ENCODE measurements around the gene SPATS1.

SPATS1 gene

DNA sequence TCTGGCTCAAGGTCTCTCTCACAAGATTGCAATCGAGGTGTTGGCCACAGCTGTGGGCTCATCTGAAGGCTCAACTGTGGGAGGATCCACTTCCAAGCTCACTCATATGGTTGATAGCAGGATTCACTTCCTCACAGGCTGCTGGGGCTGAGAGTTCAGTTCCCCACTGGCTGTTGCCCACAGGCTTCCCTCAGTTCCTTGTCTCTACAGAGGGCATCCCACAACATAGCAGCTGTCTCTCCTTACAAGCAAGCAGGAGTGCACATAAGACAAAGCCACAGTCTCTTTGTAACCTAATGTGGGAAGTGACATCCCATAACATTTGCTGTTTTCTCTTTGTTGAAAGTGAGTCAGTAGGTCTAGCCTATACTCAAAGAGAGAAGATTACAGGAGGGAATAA, 14.0 kb downstream of the SPATS1 start:
- no peak overlapping the region for H3K4me3 ChIP-seq (ENCODE audit: low read depth, low read length)
- TF ChIP-seq, protein P1, sequence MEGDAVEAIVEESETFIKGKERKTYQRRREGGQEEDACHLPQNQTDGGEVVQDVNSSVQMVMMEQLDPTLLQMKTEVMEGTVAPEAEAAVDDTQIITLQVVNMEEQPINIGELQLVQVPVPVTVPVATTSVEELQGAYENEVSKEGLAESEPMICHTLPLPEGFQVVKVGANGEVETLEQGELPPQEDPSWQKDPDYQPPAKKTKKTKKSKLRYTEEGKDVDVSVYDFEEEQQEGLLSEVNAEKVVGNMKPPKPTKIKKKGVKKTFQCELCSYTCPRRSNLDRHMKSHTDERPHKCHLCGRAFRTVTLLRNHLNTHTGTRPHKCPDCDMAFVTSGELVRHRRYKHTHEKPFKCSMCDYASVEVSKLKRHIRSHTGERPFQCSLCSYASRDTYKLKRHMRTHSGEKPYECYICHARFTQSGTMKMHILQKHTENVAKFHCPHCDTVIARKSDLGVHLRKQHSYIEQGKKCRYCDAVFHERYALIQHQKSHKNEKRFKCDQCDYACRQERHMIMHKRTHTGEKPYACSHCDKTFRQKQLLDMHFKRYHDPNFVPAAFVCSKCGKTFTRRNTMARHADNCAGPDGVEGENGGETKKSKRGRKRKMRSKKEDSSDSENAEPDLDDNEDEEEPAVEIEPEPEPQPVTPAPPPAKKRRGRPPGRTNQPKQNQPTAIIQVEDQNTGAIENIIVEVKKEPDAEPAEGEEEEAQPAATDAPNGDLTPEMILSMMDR (IDR thresholded peaks at IDR 0.05; ENCODE audit: control insufficient read depth, extremely low read depth, insufficient read depth) = no peak
- no peak for DNase-seq (ENCODE audit: low read depth)

- TF ChIP-seq, protein P1 (IDR thresholded peaks at IDR 0.05; ENCODE audit: control insufficient read depth, extremely low read depth, insufficient read depth) = no peak
- no peak for DNase-seq (ENCODE audit: low read depth)
- no peak overlapping the region for H3K4me3 ChIP-seq (ENCODE audit: low read depth, low read length)
Observed at GRCh38 chr6:44359973-44360372, 17.5 kb downstream of the SPATS1 start.

DNA sequence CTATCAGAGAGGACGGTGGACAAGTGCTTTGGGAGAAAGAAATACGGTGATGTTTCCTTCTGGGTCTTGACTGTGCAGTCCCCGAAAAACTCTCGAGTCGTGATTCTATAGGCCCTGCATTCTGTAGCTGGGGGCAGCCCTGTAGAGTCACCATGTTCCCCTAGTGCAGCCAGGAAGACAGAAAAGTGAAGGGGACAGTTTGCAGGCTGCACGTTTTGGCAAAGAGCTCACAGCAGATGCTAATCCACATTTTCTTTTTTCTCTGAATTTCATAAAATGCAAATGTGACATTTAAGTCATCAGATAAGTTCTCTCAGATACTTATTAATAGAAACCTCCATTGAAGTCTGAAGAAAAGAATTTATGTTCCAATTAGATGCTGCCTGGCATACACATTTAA, 19.5 kb downstream of the SPATS1 start:
- no peak for DNase-seq (ENCODE audit: low read depth)
- TF ChIP-seq, protein P1 (IDR thresholded peaks at IDR 0.05; ENCODE audit: control insufficient read depth, extremely low read depth, insufficient read depth) = no peak
- no peak overlapping the region for H3K4me3 ChIP-seq (ENCODE audit: low read depth, low read length)

DNA sequence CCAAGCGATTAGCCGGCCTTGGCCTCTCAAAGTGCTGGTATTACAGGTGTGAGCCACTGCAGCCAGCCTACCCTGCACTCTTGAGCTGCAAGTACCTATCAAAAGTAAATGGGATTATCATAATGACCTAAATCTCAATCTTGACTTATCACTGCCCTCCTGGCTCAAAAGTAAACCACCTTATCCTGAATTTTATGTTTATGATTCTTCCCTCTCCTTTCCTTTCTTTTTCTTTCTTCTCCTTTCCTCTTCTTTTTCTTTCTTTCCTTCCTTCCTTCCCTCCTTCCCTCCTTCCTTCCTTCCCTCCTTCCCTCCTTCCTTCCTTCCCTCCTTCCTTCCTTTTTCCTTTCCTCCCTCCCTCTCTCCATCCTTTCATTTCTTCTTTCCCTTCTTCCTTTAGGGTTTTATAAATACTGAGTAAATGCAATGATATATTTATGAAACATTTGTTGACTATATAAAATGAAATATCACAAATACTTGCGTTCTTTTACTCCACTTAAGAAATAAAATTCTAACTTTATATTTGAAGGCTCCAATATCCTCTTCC, 21.0 kb downstream of the SPATS1 start:
- TF ChIP-seq, protein P1 (IDR thresholded peaks at IDR 0.05; ENCODE audit: control insufficient read depth, extremely low read depth, insufficient read depth) = no peak
- no peak overlapping the region for H3K4me3 ChIP-seq (ENCODE audit: low read depth, low read length)
- no peak for DNase-seq (ENCODE audit: low read depth)

GRCh38 chr6:44366781-44367180, 24.3 kb downstream of the SPATS1 start:
- TF ChIP-seq, protein P1 (IDR thresholded peaks at IDR 0.05; ENCODE audit: control insufficient read depth, extremely low read depth, insufficient read depth) = no peak
- no peak for DNase-seq (ENCODE audit: low read depth)
- H3K4me3 ChIP-seq (ENCODE audit: low read depth, low read length) = no peak overlapping the region

- TF ChIP-seq, protein P1 (IDR thresholded peaks at IDR 0.05; ENCODE audit: control insufficient read depth, extremely low read depth, insufficient read depth) = no peak
- no peak overlapping the region for H3K4me3 ChIP-seq (ENCODE audit: low read depth, low read length)
- no peak for DNase-seq (ENCODE audit: low read depth)
Observed at GRCh38 chr6:44367681-44368080, 25.2 kb downstream of the SPATS1 start.

- TF ChIP-seq, protein P1 (IDR thresholded peaks at IDR 0.05; ENCODE audit: control insufficient read depth, extremely low read depth, insufficient read depth) = no peak
- no peak for DNase-seq (ENCODE audit: low read depth)
- no peak overlapping the region for H3K4me3 ChIP-seq (ENCODE audit: low read depth, low read length)
Observed at GRCh38 chr6:44373051-44373450, 30.6 kb downstream of the SPATS1 start.

All from LNCaP clone FGC (cell line).